SK-N-SH (cell line): ENCODE measurements around the gene ITGAV. TPM values are rescaled to one million over a fixed set of nuclear protein-coding genes. Genes with fewer than 3 reads are reported as not detected.

Experiments
- CTCF ChIA-PET: fragments of 300-600, 350-600 bp; formaldehyde crosslinking; extraction: SDS; loops from one replicate; lab custom pipeline; 2021; lab: Yijun Ruan, JAX
- POLR2A ChIA-PET: fragments of 350-600 bp; sonication (Branson Sonifier 250); formaldehyde crosslinking; extraction: SDS; loops from one replicate; lab custom pipeline; 2020; ENCODE audit warnings: antibody characterized with exemption, inconsistent platforms; lab: Yijun Ruan, JAX
- DNase-seq: peaks from one replicate; pipeline ENCODE4 v3.0.0; 2012
- H2AFZ ChIP-seq: fragments of 200-600 bp; sonication (generic); 2 replicates; pipeline ENCODE4 v1.8.1; 2016; ENCODE audit warnings: antibody characterized with exemption, mild to moderate bottlenecking, low read depth
- H3F3A ChIP-seq: fragments of 200-600 bp; sonication (generic); replicated peaks from 2 replicates; pipeline ENCODE3; 2016; ENCODE audit warnings: antibody characterized with exemption, mild to moderate bottlenecking; ENCODE audit not compliant: insufficient read depth
- H3K27ac ChIP-seq, 2 experiments: fragments of 200-500 bp in 1 of 2; fragments of 200-600 bp in 1 of 2; sonication (Bioruptor generic) in 1 of 2; sonication (generic), shearing (Covaris generic) in 1 of 2; 2 replicates each; pipeline versions ENCODE4 v1.5.1 to v1.6.1; 2014 to 2016; ENCODE audit warnings: low read depth in 2 of 2, inconsistent platforms in 1 of 2, low read length in 1 of 2, mild to moderate bottlenecking in 1 of 2, mixed read lengths in 1 of 2
- H3K27me3 ChIP-seq: fragments of 200-600 bp; sonication (generic), shearing (Covaris generic); 2 replicates; pipeline ENCODE4 v1.6.1; 2016; ENCODE audit warnings: mixed run types; ENCODE audit not compliant: insufficient read depth
- H3K36me3 ChIP-seq, 2 experiments: fragments of 200-500 bp in 1 of 2; fragments of 200-600 bp in 1 of 2; sonication (Bioruptor generic) in 1 of 2; sonication (generic) in 1 of 2; replicated peaks in 1 of 2; 2 replicates each; pipeline versions ENCODE3 to v1.5.1; 2014 to 2016; ENCODE audit warnings: low read length in 1 of 2, mild to moderate bottlenecking in 1 of 2; ENCODE audit not compliant: insufficient read depth in 2 of 2, control insufficient read depth in 1 of 2
- H3K4me1 ChIP-seq, 2 experiments: fragments of 200-500 bp in 1 of 2; fragments of 200-600 bp in 1 of 2; sonication (Bioruptor generic) in 1 of 2; sonication (generic), shearing (Covaris generic) in 1 of 2; 2 replicates each; pipeline versions ENCODE4 v1.5.1 to v1.6.1; 2014 to 2016; ENCODE audit warnings: low read depth in 1 of 2, low read length in 1 of 2, mixed run types in 1 of 2; ENCODE audit not compliant: insufficient read depth in 2 of 2, control insufficient read depth in 1 of 2
- H3K4me2 ChIP-seq: fragments of 200-600 bp; sonication (generic), shearing (Covaris generic); 2 replicates; pipeline ENCODE4 v1.6.1; 2017; ENCODE audit warnings: mixed run types
- H3K4me3 ChIP-seq, 2 experiments: fragments of 200-500 bp in 1 of 2; fragments of 200-600 bp in 1 of 2; sonication (Bioruptor generic) in 1 of 2; sonication (generic), shearing (Covaris generic) in 1 of 2; 2 replicates each; pipeline versions ENCODE4 v1.5.1 to v1.8.1; 2014 to 2016; ENCODE audit warnings: low read depth in 2 of 2, inconsistent platforms in 1 of 2, low read length in 1 of 2, mild to moderate bottlenecking in 1 of 2, mixed read lengths in 1 of 2, moderate library complexity in 1 of 2
- H3K79me2 ChIP-seq: fragments of 200-600 bp; sonication (generic); 2 replicates; pipeline ENCODE4 v1.8.1; 2017; ENCODE audit warnings: mild to moderate bottlenecking; ENCODE audit not compliant: insufficient read depth
- H3K9ac ChIP-seq: fragments of 200-600 bp; sonication (generic); 2 replicates; pipeline ENCODE4 v1.6.1; 2017; ENCODE audit warnings: mixed run types
- H3K9me2 ChIP-seq: fragments of 200-600 bp; sonication (generic); 2 replicates; pipeline ENCODE4 v1.6.1; 2017; ENCODE audit warnings: mixed run types
- H3K9me3 ChIP-seq: fragments of 200-600 bp; sonication (generic); 2 replicates; pipeline ENCODE4 v1.6.1; 2017; ENCODE audit warnings: mixed run types, mild to moderate bottlenecking, moderate library complexity
- H4K20me1 ChIP-seq: fragments of 200-600 bp; sonication (generic); 2 replicates; pipeline ENCODE4 v1.6.1; 2017; ENCODE audit warnings: mild to moderate bottlenecking, mixed run types; ENCODE audit not compliant: insufficient read depth
- CHD2 ChIP-seq: fragments of 150-350 bp; IDR thresholded peaks from 2 replicates; pipeline ENCODE4 v1.6.1; 2018; ENCODE audit warnings: low read length; ENCODE audit not compliant: partially characterized antibody
- ELF1 ChIP-seq: IDR thresholded peaks from 2 replicates; pipeline ENCODE4 v1.4.0; 2012
- EZH2phosphoT487 ChIP-seq: fragments of 200-600 bp; sonication (generic); IDR thresholded peaks from 2 replicates; pipeline ENCODE4 v1.6.1; 2017; ENCODE audit warnings: low read depth, mixed run types, mild to moderate bottlenecking, antibody characterized with exemption, moderate library complexity, borderline replicate concordance
- FOXM1 ChIP-seq: IDR thresholded peaks from 2 replicates; pipeline ENCODE4 v1.4.0; 2012; ENCODE audit warnings: low read depth, mild to moderate bottlenecking
- JUND ChIP-seq: IDR thresholded peaks from 2 replicates; pipeline ENCODE4 v1.4.0; 2012
- MEF2A ChIP-seq: IDR thresholded peaks from 2 replicates; pipeline ENCODE4 v1.4.0; 2012; ENCODE audit warnings: low read depth, borderline replicate concordance
- MXI1 ChIP-seq: IDR thresholded peaks from 2 replicates; pipeline ENCODE4 v1.6.1; 2012; ENCODE audit warnings: mild to moderate bottlenecking, low read depth, low read length, improper control_type of control experiment
- NFIC ChIP-seq: IDR thresholded peaks from 2 replicates; pipeline ENCODE4 v1.4.0; 2012; ENCODE audit warnings: borderline replicate concordance
- PBX3 ChIP-seq: IDR thresholded peaks from 2 replicates; pipeline ENCODE4; 2012
- RAD21 ChIP-seq: IDR thresholded peaks from 2 replicates; pipeline ENCODE4 v1.6.1; 2012; ENCODE audit warnings: mild to moderate bottlenecking, low read length
- RCOR1 ChIP-seq: fragments of 150-350 bp; IDR thresholded peaks from 2 replicates; pipeline ENCODE4 v1.6.1; 2017; ENCODE audit warnings: antibody characterized with exemption, low read length
- REST ChIP-seq: IDR thresholded peaks from 2 replicates; pipeline ENCODE4 v1.6.1; 2012; ENCODE audit warnings: mild to moderate bottlenecking, low read depth, low read length, moderate library complexity
- SIN3A ChIP-seq: IDR thresholded peaks from 2 replicates; pipeline ENCODE4 v1.6.1; 2012; ENCODE audit warnings: low read depth, mild to moderate bottlenecking, low read length, moderate library complexity, borderline replicate concordance
- TAF1 ChIP-seq: IDR thresholded peaks from 2 replicates; pipeline ENCODE4 v1.6.1; 2012; ENCODE audit warnings: low read depth, mild to moderate bottlenecking, low read length, moderate library complexity, borderline replicate concordance
- TCF12 ChIP-seq: IDR thresholded peaks from 2 replicates; pipeline ENCODE4 v1.4.0; 2012
- TEAD4 ChIP-seq: IDR thresholded peaks from 2 replicates; pipeline ENCODE4 v1.4.0; 2012; ENCODE audit warnings: mild to moderate bottlenecking, borderline replicate concordance; ENCODE audit not compliant: insufficient read depth
- WGBS: methylation state at CpG from one replicate; pipeline ENCODE4 v1.1.6; 2017; ENCODE audit warnings: low lambda C conversion rate; 5-methylcytosine and 5-hydroxymethylcytosine counted together
- polyA plus RNA-seq, 3 experiments: library from polyadenylated mRNA; depleted of rRNA; stranded (reverse); fragments of >200 nt; gene quantifications; 2 replicates each; pipeline ENCODE4 v1.2.3, GENCODE V29; 2012
- TF ChIP-seq, protein P1 (sequence below): IDR thresholded peaks from 2 replicates; pipeline ENCODE4 v1.4.0; 2012; ENCODE audit warnings: low read depth, borderline replicate concordance

The ITGAV gene
- polyA plus RNA-seq, 1 of the 3 experiments (the other 2 are of a cell fraction): 24.3 TPM

GRCh38 chr2:186614373-186614772 lies 24.5 kb downstream of the ITGAV start:
- DNase-seq: no peak
- WGBS: 85% methylated on average over 2 of the region's 2 CpGs
- POLR2A ChIA-PET: no interaction called here
- Histone ChIP-seq H3K36me3 (peaks cover 10 to 44% of the 10 kb centered on the region in 2 experiments), H2AFZ (no peak overlapping the region), H3K9me2 (no peaks in the 10 kb centered on the region)
- CTCF ChIA-PET: interaction anchor here (1.1 to 1.2 kb wide), 2 partner anchors 12 to 27 kb away, joined by 3 to 4 read pairs; no protein-coding TSS in a partner anchor
- TF ChIP-seq TCF12 (no peak), RAD21 (no peak), EZH2phosphoT487 (no peak), SIN3A (no peak), JUND (no peak), ELF1 (no peak), TEAD4 (no peak), MEF2A (no peak), MXI1 (no peak), RCOR1 (no peak), TAF1 (no peak), FOXM1 (no peak), REST (no peak), NFIC (no peak), PBX3 (no peak), CHD2 (no peak)
- TF ChIP-seq, protein P1, sequence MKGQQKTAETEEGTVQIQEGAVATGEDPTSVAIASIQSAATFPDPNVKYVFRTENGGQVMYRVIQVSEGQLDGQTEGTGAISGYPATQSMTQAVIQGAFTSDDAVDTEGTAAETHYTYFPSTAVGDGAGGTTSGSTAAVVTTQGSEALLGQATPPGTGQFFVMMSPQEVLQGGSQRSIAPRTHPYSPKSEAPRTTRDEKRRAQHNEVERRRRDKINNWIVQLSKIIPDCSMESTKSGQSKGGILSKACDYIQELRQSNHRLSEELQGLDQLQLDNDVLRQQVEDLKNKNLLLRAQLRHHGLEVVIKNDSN: no peak
- TF ChIP-seq, all 33 proteins: peak for 0
- Histone ChIP-seq H3K9ac (no peak overlapping the region), H3K4me2 (no peak overlapping the region), H3K4me3 (no peak overlapping the region), H3K79me2 (peaks cover 96% of the 10 kb centered on the region), H3K4me1 (peaks cover 0 to 18% of the 10 kb centered on the region in 2 experiments; a peak in 2 of 4 replicates), H4K20me1 (peaks cover 4% of the 10 kb centered on the region; the same call in 1 of the 2 replicates), H3K27me3 (no peaks in the 10 kb centered on the region), H3F3A (peaks cover 7% of the 10 kb centered on the region), H3K27ac (no peak overlapping the region), H3K9me3 (no peaks in the 10 kb centered on the region)
